ENCODE results near the gene AKAP8L. TPM values are rescaled to one million over a fixed set of nuclear protein-coding genes. Genes with fewer than 3 reads are reported as not detected.

Gene AKAP8L
- total RNA-seq, 3 donors from 2014 or later, result 74.4 to 111 (median 96.0) TPM

- Histone ChIP-seq H3K4me3 (no peak overlapping the region), H3K36me3 (ENCODE audit: low read depth) (peaks cover 26% of the 10 kb centered on the region), H3K9me3 (no peaks in the 10 kb centered on the region), H3K4me1 (ENCODE audit: low read depth) (peaks cover 2% of the 10 kb centered on the region)
- intact Hi-C loops (cut with DNase I, micrococcal nuclease), result no loop called here
- TF ChIP-seq CTCF (IDR thresholded peaks at IDR 0.05), result no peak
- DNase-seq (no peak), ATAC-seq (no peak)
Observed at GRCh38 chr19:15400521-15401396, 18.0 kb downstream of the AKAP8L start.

DNA sequence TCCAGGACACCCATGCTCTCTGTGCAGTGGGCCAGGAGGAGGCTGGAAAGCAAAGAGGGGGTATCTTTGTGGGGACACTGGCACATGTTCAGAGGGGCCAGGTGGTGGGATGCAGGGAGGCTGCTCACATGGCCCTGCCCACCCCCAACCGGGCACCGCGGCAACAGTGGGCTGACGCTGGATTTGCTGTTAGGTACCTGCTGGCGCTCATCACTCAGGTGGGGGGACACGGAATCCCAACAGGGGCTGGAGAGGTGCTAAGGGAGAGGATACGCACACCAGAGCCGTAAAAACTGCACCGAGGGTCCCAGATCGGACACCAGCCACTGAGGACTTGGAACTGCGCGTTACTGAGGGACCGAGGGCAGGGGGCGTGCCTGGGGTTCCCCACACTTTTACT is 19.2 kb downstream of the AKAP8L start:
- Histone ChIP-seq H3K4me3 (no peak overlapping the region), H3K9me3 (no peaks in the 10 kb centered on the region), H3K4me1 (ENCODE audit: low read depth) (peaks cover 2% of the 10 kb centered on the region), H3K36me3 (ENCODE audit: low read depth) (peaks cover 26% of the 10 kb centered on the region)
- intact Hi-C loops (cut with DNase I, micrococcal nuclease), result no loop called here
- DNase-seq (no peak), ATAC-seq (no peak)
- TF ChIP-seq CTCF (IDR thresholded peaks at IDR 0.05), result no peak

DNA sequence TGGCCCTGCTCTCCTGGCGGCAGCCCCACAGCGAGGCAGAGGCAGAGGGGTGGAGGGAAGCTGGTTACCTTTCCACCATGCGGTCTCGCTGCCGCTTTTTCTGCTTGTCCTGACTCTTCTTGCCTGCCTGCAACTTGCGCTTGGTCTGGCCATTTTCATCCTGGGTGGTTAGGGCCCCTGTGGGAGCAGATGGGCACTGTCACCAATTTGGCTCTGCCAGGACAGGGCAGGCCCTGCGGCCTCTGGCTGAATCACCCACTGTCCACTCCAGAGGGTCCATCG is 19.6 kb downstream of the AKAP8L start:
- Histone ChIP-seq H3K4me3 (no peak overlapping the region), H3K4me1 (ENCODE audit: low read depth) (peaks cover 2% of the 10 kb centered on the region), H3K36me3 (ENCODE audit: low read depth) (peaks cover 26% of the 10 kb centered on the region), H3K9me3 (no peaks in the 10 kb centered on the region)
- TF ChIP-seq CTCF (IDR thresholded peaks at IDR 0.05), result no peak
- no peak for ATAC-seq
- intact Hi-C loops (cut with DNase I, micrococcal nuclease), result no loop called here
- no peak for DNase-seq

- DNase-seq (no peak), ATAC-seq (no peak)
- H3K4me3 ChIP-seq, result no peak overlapping the region
- intact Hi-C loops (cut with DNase I, micrococcal nuclease), result no loop called here
- TF ChIP-seq CTCF (IDR thresholded peaks at IDR 0.05), result no peak
- H3K36me3 ChIP-seq (ENCODE audit: low read depth), result peaks cover 26% of the 10 kb centered on the region
- H3K9me3 ChIP-seq, result no peaks in the 10 kb centered on the region
- no peaks in the 10 kb centered on the region for H3K4me1 ChIP-seq (ENCODE audit: low read depth)
Observed at GRCh38 chr19:15398501-15399233, 20.1 kb downstream of the AKAP8L start.

- ATAC-seq (no peak), DNase-seq (no peak)
- Histone ChIP-seq H3K36me3 (ENCODE audit: low read depth) (peaks cover 26% of the 10 kb centered on the region), H3K4me1 (ENCODE audit: low read depth) (no peaks in the 10 kb centered on the region), H3K9me3 (no peaks in the 10 kb centered on the region), H3K4me3 (no peak overlapping the region)
- TF ChIP-seq CTCF (IDR thresholded peaks at IDR 0.05), result no peak
- intact Hi-C loops (cut with DNase I, micrococcal nuclease), result no loop called here
Observed at GRCh38 chr19:15397782-15398181, 21.0 kb downstream of the AKAP8L start.
